A549 treated with CORT108297 at 1 μM for 4 hours (cell line): ENCODE results near the gene JADE3. TPM values are rescaled to one million over a fixed set of nuclear protein-coding genes. Genes with fewer than 3 reads are reported as not detected.

Source experiments
- total RNA-seq: library from RNA; stranded (reverse); fragments of 200-300 nt; extraction: Qiagen RNA extraction; gene quantifications from 5 replicates; pipeline ENCODE4 v1.2.3, GENCODE V29; 2022

Gene JADE3
- 10.4 to 14.8 TPM (median 12.2 TPM) in 5 replicates for total RNA-seq

DNA sequence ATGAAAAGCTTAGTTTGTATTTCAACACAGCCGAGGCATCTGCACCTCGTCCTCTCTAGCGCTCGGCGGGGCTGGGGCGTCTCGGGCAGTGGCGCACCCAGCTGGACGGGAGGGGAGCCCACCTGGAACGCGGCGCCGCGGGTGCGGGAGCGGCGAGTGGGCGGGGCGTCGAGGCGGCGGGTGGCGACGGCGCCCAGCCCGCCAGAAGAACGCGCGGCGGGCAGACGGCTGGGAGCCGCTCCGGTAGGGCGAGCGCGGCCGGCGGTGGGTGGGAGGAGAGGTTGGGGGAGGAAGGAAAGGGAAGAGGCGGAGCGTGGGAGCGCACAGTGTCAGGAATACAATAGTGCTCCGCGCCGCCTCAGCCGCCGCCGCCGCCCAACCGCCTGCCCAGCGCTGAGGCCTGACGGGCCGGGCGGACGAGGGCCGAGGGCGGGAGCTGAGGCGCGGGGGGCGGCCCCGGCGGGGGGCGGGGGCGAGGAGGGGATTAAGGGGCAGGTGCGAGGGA, at the start of gene JADE3:
Gene JADE3 (plus strand): TSS at position 324 of the 505 bp plus-strand sequence. CDS start 72,474 bp downstream, outside the sequence.

DNA sequence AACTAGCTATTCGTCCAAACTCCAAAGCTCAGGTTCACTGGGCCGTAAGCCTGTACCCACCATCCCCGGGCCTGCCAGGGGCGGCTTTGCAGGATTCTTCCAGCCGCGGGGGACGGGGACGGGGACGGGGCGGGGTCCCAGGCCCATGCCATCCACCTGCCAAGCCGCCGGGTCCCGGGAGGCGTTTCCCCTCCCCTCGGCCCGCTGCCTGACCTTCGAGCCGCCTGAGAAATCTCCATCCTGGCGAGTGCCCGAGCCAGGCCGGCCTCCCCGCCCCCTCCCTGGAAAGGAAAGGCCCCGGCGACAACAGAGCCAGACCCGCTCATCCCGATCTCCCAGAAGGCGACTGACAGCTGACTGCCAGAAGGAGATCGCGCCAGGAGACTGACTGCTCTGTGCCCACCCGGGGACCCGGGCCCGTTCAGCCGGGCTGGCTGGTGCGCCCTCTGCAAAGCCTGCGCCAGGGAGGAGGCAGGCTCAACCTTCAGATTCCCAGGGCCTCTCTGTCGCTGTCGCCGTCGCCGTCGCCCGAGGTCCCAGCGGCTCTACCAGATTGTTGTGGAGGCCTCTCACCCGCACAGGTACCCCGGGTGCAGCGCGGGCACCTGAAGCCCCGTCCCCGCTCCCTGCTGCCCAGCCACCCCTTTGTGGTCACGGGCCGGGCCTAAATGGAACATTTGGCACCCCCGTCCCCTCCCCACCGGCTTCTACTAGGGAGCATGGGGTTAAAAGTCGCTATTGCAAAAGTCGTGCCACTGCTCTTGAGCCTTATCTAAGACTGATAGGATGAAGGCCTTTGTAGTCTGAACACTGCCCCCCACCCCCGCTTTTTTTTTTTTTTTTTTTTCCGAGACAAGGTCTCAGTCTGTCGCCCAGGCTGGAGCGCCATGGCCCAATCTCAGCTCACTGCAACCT, 166.2 kb downstream of the JADE3 start, which contains the start of gene RGN:
Gene RGN (plus strand): TSS at position 315 of the 915 bp plus-strand sequence. CDS start 2,702 bp downstream, outside the sequence.

Other genes starting within 250 kb of the JADE3 start
- gene SLC9A7, start 153.3 kb upstream of the JADE3 start, total RNA-seq, result 8.4 to 12.8 TPM (median 11.6 TPM) in 5 replicates
- gene RP2, start 75.4 kb upstream of the JADE3 start, total RNA-seq, result 8.7 to 14.6 TPM (median 10.4 TPM) in 5 replicates
- 0.09 TPM in 1 of 5 replicates, not detected in the others for gene RGN, start 166.0 kb downstream of the JADE3 start, total RNA-seq
- 140 to 183 TPM (median 170 TPM) in 5 replicates for gene NDUFB11, start 232.3 kb downstream of the JADE3 start, total RNA-seq
- 31.9 to 44.0 TPM (median 42.3 TPM) in 5 replicates for gene RBM10, start 232.8 kb downstream of the JADE3 start, total RNA-seq